ENCODE data around the gene JPH3.

JPH3 gene

GRCh38 chr16:87602001-87602775 is at the start of gene JPH3:
JPH3 (plus strand) TSS chr16:87602508; CDS start chr16:87603147, 639 bp downstream.
- DNase-seq = no peak

GRCh38 chr16:87552772-87553573 is 49.3 kb upstream of the JPH3 start:
- no peak for DNase-seq

- no peak for DNase-seq
Measured at GRCh38 chr16:87554754-87555427, 47.4 kb upstream of the JPH3 start.

- no peak for DNase-seq
Measured at GRCh38 chr16:87555647-87556046, 46.7 kb upstream of the JPH3 start.

- DNase-seq = no peak
Measured at GRCh38 chr16:87556941-87557459, 45.3 kb upstream of the JPH3 start.

- no peak for DNase-seq
Measured at GRCh38 chr16:87558682-87559081, 43.6 kb upstream of the JPH3 start.

GRCh38 chr16:87559945-87560344 is 42.4 kb upstream of the JPH3 start:
- DNase-seq = no peak

GRCh38 chr16:87560428-87561199 is 41.7 kb upstream of the JPH3 start:
- peak; percentile 62 for DNase-seq

- no peak for DNase-seq
Measured at GRCh38 chr16:87561200-87562105, 40.9 kb upstream of the JPH3 start.

GRCh38 chr16:87562201-87562600 is 40.1 kb upstream of the JPH3 start:
- DNase-seq = no peak

- no peak for DNase-seq
Measured at GRCh38 chr16:87563022-87563421, 39.3 kb upstream of the JPH3 start.

- DNase-seq = no peak
Measured at GRCh38 chr16:87563714-87564523, 38.4 kb upstream of the JPH3 start.

- no peak for DNase-seq
Measured at GRCh38 chr16:87564524-87564778, 37.9 kb upstream of the JPH3 start.

- no peak for DNase-seq
Measured at GRCh38 chr16:87569601-87570571, 32.4 kb upstream of the JPH3 start.

- no peak for DNase-seq
Measured at GRCh38 chr16:87570572-87570937, 31.8 kb upstream of the JPH3 start.

- peak; percentile 51 for DNase-seq
Measured at GRCh38 chr16:87570938-87571867, 31.1 kb upstream of the JPH3 start.

- DNase-seq = no peak
Measured at GRCh38 chr16:87571868-87572244, 30.5 kb upstream of the JPH3 start.

- no peak for DNase-seq
Measured at GRCh38 chr16:87572959-87573358, 29.3 kb upstream of the JPH3 start.

Data from activated CD4-positive, alpha-beta T cell treated with anti-CD3 and anti-CD28 coated beads for 48 hours (primary cell).